Activated T-cell treated with anti-CD3 and anti-CD28 coated beads, Interleukin-2, amount 50 U/mL, for 48 hours (primary cell): ENCODE results near the gene CYP2U1.

Source experiments
- DNase-seq, 2 experiments: peaks; one replicate each; pipeline ENCODE4 v3.0.0-alpha.2; 2020

The CYP2U1 gene

DNA sequence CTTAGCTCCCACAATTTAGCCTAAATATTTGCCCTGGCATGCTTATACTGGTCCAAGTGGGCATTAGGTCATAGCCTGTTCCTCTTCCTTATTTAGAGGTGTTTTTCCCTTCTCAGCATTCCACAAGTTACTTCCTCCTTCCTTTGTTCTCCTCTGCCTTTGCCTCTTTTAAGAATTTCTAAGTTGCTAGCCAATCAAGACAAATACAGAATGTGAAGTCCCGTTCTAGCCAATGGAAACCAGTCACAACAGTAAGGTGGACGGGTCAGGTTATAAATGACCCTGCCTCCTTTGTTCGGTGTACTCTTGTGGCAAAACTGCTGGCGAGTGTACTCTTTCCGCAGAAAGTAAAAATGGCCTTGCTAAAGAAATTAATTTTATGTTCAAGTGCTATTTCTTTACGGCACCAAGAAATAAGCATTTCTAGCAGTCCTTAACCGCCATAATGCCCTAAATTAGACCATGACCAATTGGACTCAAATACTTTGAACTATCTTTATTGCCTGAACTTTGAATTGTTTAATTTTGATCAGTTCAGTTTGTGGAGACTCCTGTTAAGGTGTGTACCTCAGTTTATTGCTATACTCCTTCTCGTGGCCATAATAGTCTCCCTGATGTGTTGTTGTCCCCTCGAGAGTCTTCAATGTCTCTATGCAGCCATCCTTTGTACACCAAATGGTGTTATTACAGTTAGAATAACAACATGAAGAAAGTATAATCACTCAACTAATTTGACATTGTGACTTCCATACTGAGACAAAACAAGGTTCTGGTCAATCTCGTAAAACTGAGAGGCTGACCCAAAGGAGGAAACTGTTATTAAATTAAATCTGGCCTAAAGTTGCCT is 56.8 kb downstream of the CYP2U1 start:
- DNase-seq, result no peak

DNA sequence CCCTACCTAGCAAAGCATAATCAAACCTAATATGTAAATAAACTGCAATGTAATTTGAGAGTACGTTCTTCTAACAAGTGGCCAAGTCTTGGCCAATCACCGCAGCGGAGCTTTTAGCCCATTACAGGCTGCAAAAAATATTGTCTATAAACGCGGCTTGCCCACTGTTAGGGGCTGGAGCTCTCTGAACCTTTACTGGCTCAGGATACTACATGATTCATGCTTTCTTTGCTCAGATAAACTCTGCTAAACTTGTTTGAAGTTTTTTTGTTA is 57.4 kb downstream of the CYP2U1 start:
- DNase-seq, result no peak

GRCh38 chr4:107989162-107989536 is 57.8 kb downstream of the CYP2U1 start:
- DNase-seq, result no peak

DNA sequence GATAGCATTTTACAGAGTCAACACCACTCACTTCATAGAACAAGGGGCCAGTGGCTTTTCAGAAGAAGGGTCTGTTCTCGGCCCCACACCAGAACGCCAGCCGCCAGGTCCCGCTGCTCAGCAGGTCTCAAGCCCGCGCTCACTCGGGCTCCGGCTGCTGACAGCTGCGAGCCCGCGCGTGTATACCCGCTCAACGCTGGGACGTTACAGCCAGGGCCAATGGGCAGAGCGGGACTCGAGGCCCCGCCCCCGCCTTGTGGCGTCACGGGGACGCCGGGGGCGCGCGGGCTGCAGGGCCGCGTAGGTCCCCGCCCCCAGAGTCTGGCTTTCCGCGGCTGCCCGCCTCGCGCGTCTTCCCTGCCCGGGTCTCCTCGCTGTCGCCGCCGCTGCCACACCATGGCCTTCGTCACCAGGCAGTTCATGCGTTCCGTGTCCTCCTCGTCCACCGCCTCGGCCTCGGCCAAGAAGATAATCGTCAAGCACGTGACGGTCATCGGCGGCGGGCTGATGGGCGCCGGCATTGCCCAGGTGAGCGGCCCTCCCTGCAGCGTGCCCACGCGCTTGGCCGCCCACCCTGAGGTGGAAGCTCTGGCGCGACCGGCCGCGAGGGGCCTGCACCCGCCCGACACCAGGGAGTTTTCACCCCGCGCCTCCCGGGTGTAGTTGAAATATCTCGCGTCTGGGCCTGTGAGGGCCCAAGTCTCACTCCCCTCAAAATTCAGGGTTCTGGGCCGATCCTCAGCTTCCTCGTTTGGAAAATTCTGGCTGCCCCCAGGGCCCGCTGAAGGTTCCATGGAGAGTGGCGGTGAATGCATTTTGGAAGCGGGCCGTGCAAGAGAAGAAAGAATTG is 58.4 kb downstream of the CYP2U1 start, which contains the start of gene HADH:
Gene HADH (plus strand): TSS at position 353 of the 850 bp plus-strand sequence. CDS start 44 bp downstream, at position 397.
- peak; percentile 93 to 95 for DNase-seq

GRCh38 chr4:107991945-107992630 is 60.7 kb downstream of the CYP2U1 start:
- DNase-seq, result no peak

- DNase-seq, result no peak
These were observed 62.6 kb downstream of the CYP2U1 start for GRCh38 chr4:107993969-107994368.

GRCh38 chr4:107994894-107995293 is 63.5 kb downstream of the CYP2U1 start:
- no peak for DNase-seq

GRCh38 chr4:107996949-107997788 is 65.8 kb downstream of the CYP2U1 start:
- DNase-seq, result no peak

DNA sequence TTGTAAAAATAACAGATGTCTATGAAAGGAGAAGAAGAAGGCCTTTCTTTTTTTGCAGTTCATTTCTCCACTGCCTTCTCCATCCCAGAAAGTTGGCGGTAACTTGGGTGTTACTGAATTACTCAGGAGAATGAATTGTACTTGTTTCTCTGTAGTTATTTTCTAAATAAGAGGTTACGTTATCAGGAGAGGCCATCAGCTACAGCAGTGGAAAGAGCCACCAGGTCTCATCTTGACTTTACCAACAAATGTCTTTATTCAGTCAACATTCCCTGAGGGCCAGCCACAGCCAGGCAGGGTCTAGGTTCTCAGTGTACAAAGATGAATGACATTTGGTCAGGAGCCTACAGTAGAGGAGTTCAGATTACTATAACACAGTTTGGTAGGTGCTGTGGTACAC is 66.4 kb downstream of the CYP2U1 start:
- DNase-seq, result no peak

DNA sequence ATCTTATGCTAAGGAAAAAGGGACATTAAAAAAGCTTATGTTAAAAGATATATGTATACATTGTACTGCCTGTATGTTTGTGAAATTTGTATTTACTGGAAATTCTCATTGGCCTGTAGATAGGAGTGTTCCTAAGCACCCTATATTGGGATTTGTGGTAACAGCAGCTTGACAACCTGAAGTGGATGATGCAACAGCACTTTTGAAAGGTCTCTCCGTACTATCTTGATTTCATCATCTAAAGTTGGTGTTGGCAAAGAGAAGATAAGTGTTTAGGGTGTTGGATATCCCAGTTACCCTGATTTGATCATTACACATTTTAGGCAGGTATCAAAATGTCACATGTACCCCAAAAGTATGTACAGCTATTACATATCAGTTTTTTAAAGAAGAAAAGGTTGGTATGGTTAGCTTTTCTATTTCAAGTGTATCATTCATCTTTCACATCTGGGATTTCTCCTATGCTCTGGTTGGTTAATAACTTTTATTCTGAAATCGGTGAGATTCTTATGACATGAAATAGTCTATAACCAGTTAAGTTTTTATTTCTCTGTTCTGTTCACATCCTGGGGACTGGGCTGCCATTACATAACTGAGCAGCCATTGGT is 68.7 kb downstream of the CYP2U1 start:
- DNase-seq, result no peak

- DNase-seq, result no peak
These were observed 70.3 kb downstream of the CYP2U1 start for GRCh38 chr4:108001540-108002135.
